ENCODE results near the gene FRMD3.
A peak's percentile ranks its signal among the peaks of the same experiment; 100 is the strongest.

The FRMD3 gene

DNA sequence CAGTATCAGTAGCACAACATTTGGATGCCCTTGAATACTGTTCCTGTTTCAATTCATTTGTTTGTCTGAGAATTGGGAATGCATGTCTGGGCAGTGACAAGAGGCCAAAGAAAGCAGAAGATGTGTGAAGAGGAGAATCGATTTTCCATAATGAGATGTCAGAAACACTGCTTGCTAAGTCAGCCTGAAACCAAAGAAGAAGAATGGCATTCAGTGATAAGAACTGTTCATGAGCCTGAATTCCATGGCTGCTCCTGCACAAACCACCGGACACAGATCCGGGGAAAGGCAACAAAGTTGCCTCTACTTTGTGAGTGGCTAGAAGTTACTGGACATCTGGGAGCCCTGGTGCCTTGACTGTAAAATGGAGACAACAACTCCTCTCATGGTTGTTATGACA lies 268.1 kb downstream of the FRMD3 start:
- DNase-seq: no peak

DNA sequence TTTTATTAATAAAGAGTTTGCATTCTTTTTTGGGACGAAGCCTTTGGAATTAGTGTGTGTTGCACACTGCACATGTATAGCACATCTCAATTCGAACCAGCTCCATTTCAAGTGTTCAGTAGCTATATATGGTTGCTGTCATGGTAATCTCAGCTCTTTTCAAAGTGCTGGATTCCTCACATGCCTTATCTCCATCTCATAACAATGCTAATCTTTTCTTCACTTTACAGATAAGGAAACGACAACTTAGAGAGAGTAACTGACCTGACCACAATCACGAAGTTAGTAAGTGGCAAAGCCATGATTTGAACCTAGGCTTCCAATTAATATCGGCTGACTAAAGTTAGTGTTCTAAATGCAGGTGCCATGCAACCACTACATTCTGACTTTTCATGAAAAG lies 270.5 kb downstream of the FRMD3 start:
- no peak for DNase-seq

DNA sequence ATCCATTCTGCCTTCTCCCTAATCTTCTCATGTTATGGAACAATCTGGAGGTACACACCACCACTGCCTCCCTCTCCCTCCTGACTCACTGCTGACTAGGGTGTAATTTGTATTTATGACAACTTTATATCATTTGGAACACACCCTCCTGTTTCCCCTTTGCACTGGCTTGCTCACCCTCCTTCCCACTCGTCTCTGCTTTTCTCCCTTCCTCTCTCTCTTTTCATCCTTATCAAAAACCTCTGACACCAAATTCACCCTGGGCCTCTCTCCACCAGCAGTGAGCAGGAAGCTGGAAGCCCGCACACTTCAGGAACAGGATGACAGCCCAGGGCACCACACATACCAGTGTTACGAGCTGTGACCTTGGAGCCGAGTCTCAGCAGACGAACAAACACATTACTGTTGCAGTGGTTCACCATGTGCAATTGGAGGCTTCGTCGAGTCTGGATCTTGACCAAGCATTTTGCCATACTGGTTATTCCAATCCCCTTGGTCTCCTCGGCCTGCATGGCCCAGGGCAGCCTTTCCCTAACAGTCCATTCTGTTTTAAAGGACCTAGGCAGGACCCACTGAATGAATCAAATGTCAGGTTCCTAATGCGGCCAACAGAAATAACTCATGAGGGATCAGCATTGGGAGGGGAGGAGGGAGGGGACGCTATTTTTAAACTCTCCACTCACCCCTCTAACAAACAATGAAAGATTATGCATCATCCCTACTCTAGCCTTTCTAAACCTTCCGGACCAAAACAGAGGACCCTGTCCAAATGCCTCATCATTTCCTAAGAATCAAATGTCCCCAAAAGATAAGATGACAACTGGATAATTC lies 271.3 kb downstream of the FRMD3 start:
- DNase-seq: no peak

DNA sequence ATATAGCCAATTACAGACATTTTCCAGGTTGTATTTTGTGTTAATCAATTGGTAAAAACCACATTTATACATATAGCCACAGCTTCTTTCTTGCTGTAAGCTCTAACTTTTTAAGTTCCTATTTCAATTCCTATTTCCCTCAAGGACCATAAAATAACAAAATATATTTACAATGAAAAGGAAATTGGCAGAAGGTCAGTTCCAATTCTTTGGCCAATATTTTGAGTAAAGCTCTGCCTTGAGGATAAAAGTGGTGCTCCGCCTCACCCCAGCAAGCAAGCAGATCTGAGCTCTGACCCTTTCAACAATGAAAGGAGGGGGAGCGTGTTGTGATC lies 271.9 kb downstream of the FRMD3 start:
- peak; percentile 10 for DNase-seq

DNA sequence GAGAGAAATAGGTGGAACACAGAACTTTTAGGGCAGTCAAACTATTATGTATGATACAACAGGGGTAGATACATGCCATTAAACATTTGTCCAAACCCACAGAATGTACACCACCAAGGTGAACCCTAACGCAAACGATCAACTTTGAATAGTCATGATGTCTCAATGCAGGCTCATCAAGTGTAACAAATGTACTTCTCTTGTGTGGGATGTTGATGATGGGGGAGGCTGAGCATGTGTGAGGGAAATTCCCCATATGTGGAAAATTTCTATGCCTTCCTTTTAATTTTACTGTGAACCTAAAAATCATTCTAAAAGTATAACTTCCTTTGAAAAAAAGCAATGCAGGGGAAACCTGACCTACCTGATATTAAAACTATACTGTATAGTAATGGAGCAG lies 273.9 kb downstream of the FRMD3 start:
- DNase-seq: no peak

DNA sequence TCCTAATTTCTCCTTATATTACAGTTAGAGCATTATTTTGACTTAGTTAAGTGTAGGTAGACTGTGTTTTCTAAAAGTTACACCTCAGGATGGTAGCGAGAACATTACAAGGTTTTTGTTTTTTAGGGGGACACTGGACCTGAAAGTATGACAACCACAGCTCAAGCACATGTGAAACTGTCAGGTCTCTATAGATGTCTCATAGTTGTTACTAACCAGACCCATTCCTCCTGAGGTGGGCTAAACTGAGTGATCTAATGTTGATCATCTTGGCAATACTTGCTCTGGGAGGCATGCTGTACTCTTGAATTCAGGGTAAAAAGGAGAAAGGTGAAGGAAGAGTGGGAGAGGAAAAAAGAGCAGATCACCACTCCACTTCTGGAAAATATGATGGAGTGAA lies 278.6 kb downstream of the FRMD3 start:
- DNase-seq: no peak

DNA sequence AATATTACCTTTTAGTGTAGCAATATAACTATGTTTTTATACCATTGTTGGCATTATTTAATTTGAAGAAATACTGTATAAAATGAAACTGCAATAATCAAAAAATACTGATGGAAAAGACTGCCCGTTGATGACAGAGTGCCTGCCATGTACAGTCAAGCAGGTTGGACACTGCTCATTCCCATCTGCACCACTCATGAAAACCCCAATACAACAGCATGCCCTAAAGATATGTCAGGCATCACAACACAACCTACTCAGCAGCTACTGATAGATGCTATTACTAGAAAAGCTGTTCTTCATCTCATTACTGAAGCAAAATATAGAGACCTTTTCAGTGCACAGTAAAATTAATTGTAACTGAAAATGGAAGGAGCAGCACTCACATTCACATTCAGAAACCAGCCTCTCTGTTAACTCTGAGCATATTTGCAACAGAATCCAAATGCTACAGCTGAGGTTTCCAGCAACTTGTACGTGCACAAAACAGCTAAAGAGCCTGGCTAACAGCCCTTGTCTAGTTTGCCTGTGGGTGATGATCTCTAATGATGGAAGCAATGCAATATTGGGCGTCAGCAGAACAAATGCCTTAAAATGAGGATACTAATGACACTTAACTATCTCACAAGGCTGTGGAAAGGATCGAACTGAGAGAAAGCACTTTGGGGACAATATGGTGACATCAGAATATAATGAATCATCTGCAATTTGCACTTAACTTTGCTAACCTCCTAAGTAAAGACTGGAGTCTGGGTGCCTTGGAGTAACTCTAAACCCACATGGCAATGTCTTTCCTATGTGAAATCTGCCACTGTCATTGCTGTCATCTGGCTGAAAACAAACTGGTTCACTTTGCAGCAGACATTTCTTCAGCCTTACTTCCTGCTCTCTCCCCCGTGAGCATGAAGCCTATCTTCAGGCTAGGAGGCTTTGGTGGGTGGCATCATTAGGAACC lies 280.0 kb downstream of the FRMD3 start:
- DNase-seq: no peak

DNA sequence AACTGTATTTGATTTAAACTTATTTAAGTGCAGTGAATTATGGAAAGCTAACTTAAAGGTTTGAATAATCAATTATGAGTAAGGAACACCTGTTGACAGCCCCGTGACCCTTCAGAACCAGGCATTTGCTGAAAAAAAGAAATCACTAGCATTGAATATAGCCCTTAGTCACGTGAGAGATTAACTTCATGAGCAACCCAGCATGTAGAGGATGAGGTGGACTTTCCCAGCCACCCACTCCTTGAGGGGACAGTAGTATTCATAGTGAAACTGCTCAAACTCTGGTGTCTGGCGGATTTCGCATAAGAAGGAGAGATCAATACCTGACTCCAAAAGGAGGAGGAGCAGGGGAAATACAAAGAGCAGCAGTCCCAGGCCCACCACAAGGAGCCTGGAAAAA lies 290.5 kb downstream of the FRMD3 start:
- no peak for DNase-seq

DNA sequence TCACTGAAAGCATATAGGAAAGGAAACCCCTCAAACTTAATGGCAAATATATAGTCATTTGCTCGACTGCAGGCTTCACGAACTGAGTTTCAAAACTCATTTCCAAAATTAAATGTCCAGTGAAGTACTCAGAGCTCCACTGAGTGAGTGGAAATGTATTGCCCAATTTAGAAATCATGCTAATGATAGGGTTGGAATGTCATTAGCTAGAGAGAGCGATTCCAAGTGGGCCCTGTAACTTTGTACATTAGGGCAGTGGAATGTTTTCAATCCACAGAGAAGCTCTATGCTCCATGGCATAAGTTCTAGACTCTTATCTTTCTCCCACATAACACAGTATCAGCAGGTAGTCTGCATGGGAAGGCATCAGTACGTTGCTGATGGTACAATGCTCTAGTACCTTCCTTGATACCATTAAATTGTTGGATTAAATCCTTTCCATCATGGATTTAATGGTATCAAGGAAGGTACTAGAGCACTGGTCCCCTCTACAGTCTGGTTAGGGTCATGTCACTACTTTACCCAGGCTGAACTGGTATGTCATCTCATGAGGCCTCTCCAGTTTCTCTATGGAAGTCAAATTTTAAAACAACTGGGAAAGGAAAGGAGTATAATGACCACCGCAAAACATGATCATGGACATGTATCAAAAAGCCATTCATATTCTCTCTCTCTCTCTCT lies 292.1 kb downstream of the FRMD3 start:
- DNase-seq: no peak

DNA sequence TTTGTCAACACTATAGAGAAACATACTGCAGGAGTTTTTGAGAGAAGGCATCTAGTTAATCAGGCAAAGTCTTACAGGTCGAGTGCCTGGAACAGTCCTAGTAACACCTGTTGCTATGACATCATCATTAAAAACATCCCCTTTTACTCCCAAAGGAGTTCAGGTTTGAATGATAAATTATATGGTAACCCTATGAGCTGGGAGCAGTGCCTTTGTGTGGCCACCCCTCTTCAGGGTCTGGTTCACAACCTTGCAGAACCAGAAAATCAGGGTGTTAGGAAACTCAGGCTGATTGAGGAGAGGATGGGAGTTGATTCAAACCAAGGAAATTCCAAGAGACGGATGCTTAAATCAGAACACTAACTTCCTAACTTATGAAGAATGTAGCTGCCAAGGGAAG lies 296.1 kb downstream of the FRMD3 start:
- DNase-seq: no peak

DNA sequence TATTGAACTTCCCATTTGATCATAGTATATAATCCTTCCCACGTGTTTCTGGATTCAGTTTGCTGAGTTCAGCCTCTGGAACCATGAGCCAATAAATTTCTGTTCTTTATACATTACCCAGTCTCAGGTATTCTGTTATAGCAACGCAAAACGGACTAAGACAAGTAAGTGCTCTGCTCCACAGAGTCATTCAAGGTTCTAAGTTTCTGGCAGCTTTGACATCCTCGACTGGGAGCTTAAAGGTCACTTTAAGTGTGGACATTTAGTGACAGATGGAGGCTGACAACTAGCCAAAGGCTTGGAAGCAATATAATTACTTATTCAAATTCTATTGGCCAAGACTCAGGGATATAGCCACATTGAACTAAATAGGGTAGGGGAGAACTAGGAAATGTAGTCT lies 297.5 kb downstream of the FRMD3 start:
- DNase-seq: no peak

DNA sequence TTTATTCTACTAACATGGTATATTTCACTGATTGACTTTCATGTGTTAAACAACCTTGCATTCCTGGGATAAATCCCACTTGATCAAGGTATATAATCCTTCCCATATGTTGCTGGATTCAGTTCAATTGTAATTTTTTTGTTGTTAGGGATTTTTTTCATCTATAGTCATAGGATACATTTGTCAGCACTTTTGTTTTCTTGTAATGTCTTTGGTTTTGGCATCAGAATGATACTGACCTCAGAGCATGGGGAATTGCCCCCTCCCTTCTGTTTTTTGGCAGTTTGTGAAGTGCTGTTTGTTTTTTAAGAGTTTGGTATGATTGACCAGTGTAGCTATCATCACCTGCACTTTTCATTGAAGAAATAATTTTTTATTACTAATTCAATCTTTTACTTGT lies 298.5 kb downstream of the FRMD3 start:
- DNase-seq: no peak

DNA sequence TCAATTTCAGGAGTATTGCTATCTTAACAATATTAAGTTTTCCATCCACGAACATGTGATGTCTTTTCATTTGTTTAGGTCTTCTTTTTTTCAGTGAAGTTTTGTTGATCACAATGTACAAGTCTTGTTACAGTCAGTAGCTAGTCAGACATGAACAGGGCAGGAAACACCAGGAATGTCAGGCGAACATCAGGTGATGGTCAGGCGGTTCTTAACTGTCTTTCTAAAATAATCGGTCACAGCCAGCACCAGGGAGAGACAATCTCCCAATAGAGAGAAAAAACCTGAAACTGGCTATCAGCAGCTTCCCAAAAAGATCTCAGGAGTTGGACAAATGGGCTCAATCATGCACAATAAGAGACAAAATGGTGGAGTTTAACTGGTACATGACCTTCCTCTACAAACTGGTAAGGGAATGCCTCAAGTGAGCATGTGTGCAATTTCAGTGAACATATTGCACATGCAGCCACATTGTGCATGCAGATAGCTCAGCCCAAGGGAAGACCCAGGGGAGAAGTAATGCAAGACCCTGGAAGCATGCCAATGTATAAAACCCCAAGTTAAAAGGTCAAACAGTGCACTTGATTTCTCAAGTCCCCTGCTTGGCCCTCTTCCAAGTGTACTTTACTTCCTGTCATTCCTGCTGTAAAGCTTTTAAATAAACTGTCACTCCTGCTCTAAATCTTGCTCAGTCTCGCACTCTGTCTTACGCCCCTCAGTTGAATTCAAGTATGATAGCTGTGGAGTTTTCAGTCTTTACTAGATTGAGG lies 299.1 kb downstream of the FRMD3 start:
- peak; percentile 56 for DNase-seq

DNA sequence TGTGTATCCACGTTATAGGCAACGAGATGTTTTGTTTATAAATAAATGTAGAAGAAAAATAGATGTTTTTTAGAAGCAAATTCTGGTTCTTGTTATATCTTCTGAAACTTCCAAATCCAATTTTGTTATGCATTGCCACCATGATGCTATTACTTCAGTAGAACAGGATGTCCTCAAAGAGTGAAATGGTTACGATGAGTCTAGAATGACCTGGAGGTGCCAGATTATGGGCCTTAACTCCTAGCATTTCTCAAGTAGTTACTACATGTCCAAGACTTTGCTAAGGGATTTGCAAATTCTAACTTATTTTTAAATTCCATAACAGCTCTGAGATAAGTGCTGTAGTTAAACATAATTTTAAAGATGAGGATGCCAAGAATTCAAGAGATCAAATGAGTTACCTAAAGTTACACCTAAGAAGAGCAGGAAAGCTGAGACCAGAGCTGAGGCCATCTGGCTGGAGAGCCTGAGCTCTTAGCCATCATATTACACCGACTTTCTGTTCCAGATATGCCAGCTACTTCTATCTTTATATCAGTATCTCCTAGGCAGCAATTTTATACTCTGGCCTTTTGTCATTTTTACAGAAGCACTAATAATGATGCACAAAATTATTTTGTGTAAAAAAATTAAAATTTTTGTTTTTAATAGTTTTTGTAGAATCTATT lies 302.0 kb downstream of the FRMD3 start:
- no peak for DNase-seq

DNA sequence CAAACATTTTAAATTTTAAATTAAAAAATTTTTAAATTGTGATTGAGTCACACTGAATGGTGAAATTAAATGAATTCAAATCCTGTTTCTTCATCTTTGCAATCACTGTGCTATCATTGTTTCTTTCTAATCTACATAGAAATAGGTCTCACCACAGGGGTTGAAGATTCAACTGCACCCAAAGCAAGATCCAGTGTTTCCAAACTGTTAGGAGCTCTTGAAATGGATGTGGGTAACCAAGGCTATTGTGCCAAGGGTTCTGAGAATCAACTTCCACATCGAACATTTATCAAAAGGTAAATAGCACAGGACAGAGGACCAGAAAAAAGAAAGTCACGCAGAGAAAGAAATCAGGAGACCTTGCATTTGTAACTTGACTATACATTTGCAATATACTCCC lies 302.7 kb downstream of the FRMD3 start:
- no peak for DNase-seq

DNA sequence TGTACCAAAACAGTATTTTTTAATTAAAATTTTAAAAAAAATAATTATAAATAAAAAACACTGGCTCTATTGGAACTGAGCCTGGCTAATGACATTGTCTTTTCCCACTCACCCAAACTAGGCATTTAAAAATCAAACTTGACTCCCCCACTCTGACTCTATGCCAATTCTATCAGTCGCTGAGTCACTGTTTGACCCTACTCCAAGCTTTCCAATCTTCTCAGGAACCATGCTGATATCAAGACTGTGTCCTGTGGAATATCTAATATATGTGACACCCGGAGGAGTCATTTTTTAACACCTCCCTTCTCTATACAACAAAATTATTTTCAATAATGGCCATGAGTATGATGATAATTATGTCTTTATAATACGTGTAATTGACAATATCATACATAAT lies 303.7 kb downstream of the FRMD3 start:
- no peak for DNase-seq

DNA sequence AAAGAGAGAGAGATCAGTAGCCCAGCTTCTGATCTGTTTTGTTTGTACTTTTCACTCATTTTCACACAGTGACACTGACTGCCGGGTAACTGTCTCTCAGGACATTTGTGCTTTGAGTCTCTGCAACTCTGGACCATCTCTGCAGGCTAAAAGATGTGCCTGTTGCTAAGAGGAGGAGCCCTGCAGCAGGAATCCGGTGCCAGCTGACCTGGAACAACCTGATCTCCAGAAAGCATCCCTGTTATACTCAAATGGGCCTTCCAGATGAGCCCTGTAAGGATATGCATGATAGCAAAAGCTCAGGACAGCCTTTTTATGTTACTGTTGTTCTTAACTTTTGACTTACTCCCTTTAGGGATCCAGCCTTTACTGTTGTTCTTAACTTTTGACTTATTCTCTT lies 304.6 kb downstream of the FRMD3 start:
- DNase-seq: no peak

DNA sequence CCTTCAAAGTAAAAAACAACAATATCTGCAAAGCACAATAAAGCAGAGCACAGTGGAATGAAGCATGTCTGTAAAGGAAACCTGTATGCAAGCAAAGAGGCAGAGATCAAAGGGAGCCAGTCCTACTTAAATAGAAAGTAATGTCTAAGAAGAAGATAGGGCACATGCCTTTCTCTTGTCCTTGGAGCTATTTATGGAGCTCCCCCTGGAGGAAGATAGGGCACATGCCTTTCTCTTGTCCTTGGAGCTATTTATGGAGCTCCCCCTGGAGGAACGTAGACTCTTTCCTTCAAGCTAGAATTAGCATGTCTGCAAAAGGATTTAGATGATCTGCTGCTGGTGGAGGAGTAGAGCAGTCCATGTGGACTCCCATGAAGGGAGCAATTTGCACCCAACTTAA lies 307.2 kb downstream of the FRMD3 start:
- no peak for DNase-seq

DNA sequence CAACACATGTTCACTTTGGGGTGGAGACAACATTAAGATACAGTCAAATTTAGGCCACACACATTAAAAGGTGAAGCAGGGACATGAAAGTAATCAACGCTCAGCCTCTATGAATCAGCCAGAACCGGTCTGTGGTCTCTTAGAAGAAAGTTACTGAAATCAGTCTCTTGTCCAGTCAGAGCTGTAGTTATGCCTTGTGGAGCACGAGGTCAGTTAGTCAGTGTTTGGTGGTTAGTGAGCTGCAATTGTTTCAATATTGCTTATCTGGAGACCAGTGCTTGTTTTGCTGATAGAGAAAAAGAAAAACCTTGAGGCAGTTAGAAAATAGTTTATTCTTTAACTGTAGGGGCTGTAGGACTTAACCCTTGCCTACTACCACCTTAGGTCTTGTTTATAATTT lies 317.5 kb downstream of the FRMD3 start:
- DNase-seq: no peak

DNA sequence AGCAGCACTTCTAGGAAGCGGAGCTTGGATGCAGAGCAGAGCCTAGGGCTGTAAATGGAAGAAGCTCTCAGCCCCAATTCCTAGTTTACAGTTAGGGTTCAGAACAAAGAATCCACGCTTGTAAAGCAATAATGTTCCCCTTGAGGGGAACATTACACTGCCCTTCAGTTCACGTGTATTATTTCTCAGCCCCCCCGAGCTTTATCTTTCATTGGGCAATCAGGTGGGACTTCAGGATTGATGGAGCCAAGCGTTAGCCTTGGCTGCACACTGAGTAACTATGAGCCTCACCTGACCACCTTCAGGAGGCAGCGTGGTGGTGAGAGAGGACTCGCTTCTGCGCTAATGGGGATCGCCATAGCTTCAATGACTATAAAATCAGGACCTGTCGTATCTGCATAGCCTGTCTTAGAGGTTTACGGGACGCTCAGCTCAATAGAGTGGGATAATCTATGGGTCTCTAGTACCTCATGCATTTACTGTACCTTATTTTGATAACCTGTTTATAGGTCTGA lies 318.2 kb downstream of the FRMD3 start:
- no peak for DNase-seq

DNA sequence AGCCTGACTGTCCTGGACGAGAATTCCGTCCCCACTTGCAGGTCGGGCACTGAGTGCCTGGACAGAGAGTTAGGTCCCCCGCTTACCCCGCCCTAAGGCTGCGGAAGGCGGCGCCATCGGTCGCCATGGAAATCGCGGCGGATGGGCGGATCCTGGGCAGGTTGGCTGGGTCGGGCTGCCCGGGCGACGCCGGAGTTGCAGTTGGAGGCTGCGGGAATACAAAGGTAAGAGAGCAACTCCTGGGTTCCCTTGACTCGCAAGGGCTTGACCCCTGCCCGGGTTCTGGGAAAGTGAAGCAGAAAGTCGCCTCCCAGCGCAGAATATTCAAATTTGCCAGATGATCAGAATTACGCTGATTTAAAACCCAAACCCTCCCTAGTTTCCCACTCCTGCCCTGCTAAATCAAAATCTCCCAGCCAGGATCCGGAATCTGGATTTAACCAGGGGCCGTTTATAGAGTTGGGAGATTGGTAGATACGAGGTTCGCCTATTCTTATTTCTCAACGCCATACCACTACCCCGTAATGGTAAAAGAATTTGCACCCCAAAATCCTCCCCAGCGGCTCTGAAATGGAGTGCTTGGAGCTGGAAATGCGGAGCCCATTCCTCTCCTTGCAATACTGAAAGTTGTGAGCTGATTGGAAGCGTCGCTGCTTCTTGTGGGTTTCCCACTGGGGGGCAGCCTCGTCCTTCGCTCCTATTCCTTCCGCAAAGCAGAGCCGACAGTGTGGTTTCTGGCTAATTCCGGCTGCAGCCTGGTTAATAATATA lies 318.9 kb downstream of the FRMD3 start:
- peak; percentile 85 for DNase-seq
